Effector memory CD8-positive, alpha-beta T cell (primary cell): ENCODE results near the gene ZNF484.
"Not testable (repeated sequence)": the region's sequence is repeated elsewhere in the genome, so short reads cannot be mapped to it uniquely, and the experiment has no call there.

Source experiments
- ATAC-seq: fragments of 150-1000 bp; cut with Tn5 transposase; replicated peaks from 2 replicates; pipeline ENCODE4 v1.10.0; 2021; ENCODE audit warnings: mild to moderate bottlenecking, moderate library complexity
- DNase-seq, 3 experiments: peaks; one replicate each; pipeline ENCODE4 v3.0.0; 2021
- H3K27ac Mint-ChIP-seq, 2 donors: one replicate each; pipeline ENCODE4 v1.8.0; 2022; ENCODE audit warnings: mild to moderate bottlenecking in 2 of 2, mixed read lengths in 2 of 2, moderate library complexity in 2 of 2
- H3K27me3 Mint-ChIP-seq, 2 donors: one replicate each; pipeline ENCODE4 v1.8.0; 2022; ENCODE audit warnings: mixed read lengths in 2 of 2
- H3K36me3 Mint-ChIP-seq: one replicate; pipeline ENCODE4 v1.8.0; 2022; ENCODE audit warnings: mild to moderate bottlenecking, moderate library complexity, mixed read lengths; ENCODE audit not compliant: insufficient read depth
- H3K4me1 Mint-ChIP-seq, 2 donors: one replicate each; pipeline ENCODE4 v1.8.0; 2022; ENCODE audit warnings: low read depth in 2 of 2, mixed read lengths in 2 of 2
- H3K4me3 Mint-ChIP-seq, 2 donors: one replicate each; pipeline ENCODE4 v1.8.0; 2022; ENCODE audit warnings: mild to moderate bottlenecking in 2 of 2, mixed read lengths in 2 of 2, moderate library complexity in 2 of 2
- H3K9me3 Mint-ChIP-seq, 2 donors: one replicate each; pipeline ENCODE4 v1.8.0; 2022; ENCODE audit warnings: mixed read lengths in 2 of 2

Gene ZNF484

GRCh38 chr9:92837191-92837590 lies 40.6 kb downstream of the ZNF484 start:
- Mint-ChIP-seq H3K27me3 (no peaks in the 10 kb centered on the region), H3K36me3 (peaks cover 5% of the 10 kb centered on the region), H3K4me3 (no peak overlapping the region), H3K9me3 (peaks cover 2 to 8% of the 10 kb centered on the region in 2 donors), H3K27ac (no peak overlapping the region), H3K4me1 (no peaks in the 10 kb centered on the region)
- ATAC-seq, result no peak
- no peak for DNase-seq

GRCh38 chr9:92829420-92829819 lies 48.4 kb downstream of the ZNF484 start:
- DNase-seq, result no peak
- H3K27ac Mint-ChIP-seq, result no peak overlapping the region
- no peaks in the 10 kb centered on the region for H3K36me3 Mint-ChIP-seq
- no peak overlapping the region for H3K4me3 Mint-ChIP-seq
- H3K9me3 Mint-ChIP-seq, result no peaks in the 10 kb centered on the region
- H3K4me1 Mint-ChIP-seq, result peaks cover 0 to 5% of the 10 kb centered on the region in 2 donors
- no peak for ATAC-seq
- H3K27me3 Mint-ChIP-seq, result peaks cover 0 to 25% of the 10 kb centered on the region in 2 donors

GRCh38 chr9:92825065-92825464 lies 52.8 kb downstream of the ZNF484 start:
- Mint-ChIP-seq H3K27me3 (peaks cover 0 to 39% of the 10 kb centered on the region in 2 donors), H3K27ac (peak overlapping the region in 1 of 2 donors; percentile 4)
- not testable (repeated sequence) for H3K4me1 Mint-ChIP-seq, DNase-seq, H3K9me3 Mint-ChIP-seq, H3K36me3 Mint-ChIP-seq, ATAC-seq, H3K4me3 Mint-ChIP-seq

- peaks cover 0 to under 1% of the 10 kb centered on the region in 2 donors for H3K4me1 Mint-ChIP-seq
- H3K9me3 Mint-ChIP-seq, result no peaks in the 10 kb centered on the region
- H3K27ac Mint-ChIP-seq, result no peak overlapping the region
- H3K27me3 Mint-ChIP-seq, result peaks cover 9 to 46% of the 10 kb centered on the region in 2 donors
- no peaks in the 10 kb centered on the region for H3K36me3 Mint-ChIP-seq
- DNase-seq (no peak), ATAC-seq (no peak)
- no peak overlapping the region for H3K4me3 Mint-ChIP-seq
Observed at GRCh38 chr9:92820964-92821363, 56.9 kb downstream of the ZNF484 start.

GRCh38 chr9:92819898-92820297 lies 57.9 kb downstream of the ZNF484 start:
- not testable (repeated sequence) for H3K4me1 Mint-ChIP-seq, DNase-seq, ATAC-seq, H3K4me3 Mint-ChIP-seq, H3K9me3 Mint-ChIP-seq, H3K27ac Mint-ChIP-seq, H3K36me3 Mint-ChIP-seq
- peaks cover 12 to 40% of the 10 kb centered on the region in 2 donors for H3K27me3 Mint-ChIP-seq

- peaks cover 56 to 66% of the 10 kb centered on the region in 2 donors for H3K27me3 Mint-ChIP-seq
- H3K4me1 Mint-ChIP-seq, H3K27ac Mint-ChIP-seq, DNase-seq, H3K36me3 Mint-ChIP-seq, H3K9me3 Mint-ChIP-seq, ATAC-seq: not testable (repeated sequence)
- peak overlapping the region; percentile 84 to 86 for H3K4me3 Mint-ChIP-seq
Observed at GRCh38 chr9:92809629-92810326, 68.1 kb downstream of the ZNF484 start.

GRCh38 chr9:92808726-92809451 lies 68.9 kb downstream of the ZNF484 start:
- H3K27ac Mint-ChIP-seq, result no peak overlapping the region
- DNase-seq (peak; percentile 22 to 34 (median 28)), ATAC-seq (peak; percentile 61)
- H3K4me3 Mint-ChIP-seq, result peak overlapping the region; percentile 84 to 86
- peaks cover 3% of the 10 kb centered on the region for H3K36me3 Mint-ChIP-seq
- peaks cover 6 to 7% of the 10 kb centered on the region in 2 donors for H3K4me1 Mint-ChIP-seq
- H3K9me3 Mint-ChIP-seq, result no peaks in the 10 kb centered on the region
- H3K27me3 Mint-ChIP-seq, result peaks cover 47 to 57% of the 10 kb centered on the region in 2 donors

- peaks cover 3% of the 10 kb centered on the region for H3K36me3 Mint-ChIP-seq
- peak; percentile 45 for ATAC-seq
Observed at GRCh38 chr9:92807757-92808725, 69.8 kb downstream of the ZNF484 start.

GRCh38 chr9:92807031-92807756 lies 70.6 kb downstream of the ZNF484 start:
- Mint-ChIP-seq H3K27ac (no peak overlapping the region), H3K4me3 (peak overlapping the region; percentile 44 to 59), H3K9me3 (no peaks in the 10 kb centered on the region), H3K4me1 (peaks cover 6 to 7% of the 10 kb centered on the region in 2 donors), H3K36me3 (peaks cover 3% of the 10 kb centered on the region), H3K27me3 (peaks cover 36 to 46% of the 10 kb centered on the region in 2 donors)
- ATAC-seq, result peak; percentile 2
- no peak for DNase-seq

More at GRCh38 chr9:92807757-92808725, 69.8 kb downstream of the ZNF484 start:
- peak in 2 of 3 experiments; percentile 11 to 21 for DNase-seq
- peak overlapping the region; percentile 84 to 86 for H3K4me3 Mint-ChIP-seq
- peaks cover 6 to 7% of the 10 kb centered on the region in 2 donors for H3K4me1 Mint-ChIP-seq
- no peak overlapping the region for H3K27ac Mint-ChIP-seq
- peaks cover 38 to 49% of the 10 kb centered on the region in 2 donors for H3K27me3 Mint-ChIP-seq
- no peaks in the 10 kb centered on the region for H3K9me3 Mint-ChIP-seq

GRCh38 chr9:92804727-92805126 lies 73.1 kb downstream of the ZNF484 start:
- H3K4me1 Mint-ChIP-seq, result peaks cover 6 to 7% of the 10 kb centered on the region in 2 donors
- peaks cover 3% of the 10 kb centered on the region for H3K36me3 Mint-ChIP-seq
- H3K9me3 Mint-ChIP-seq, result no peaks in the 10 kb centered on the region
- no peak overlapping the region for H3K4me3 Mint-ChIP-seq
- DNase-seq (no peak), ATAC-seq (no peak)
- no peak overlapping the region for H3K27ac Mint-ChIP-seq
- peaks cover 21 to 22% of the 10 kb centered on the region in 2 donors for H3K27me3 Mint-ChIP-seq

GRCh38 chr9:92798358-92798757 lies 79.5 kb downstream of the ZNF484 start:
- ATAC-seq, result no peak
- H3K27me3 Mint-ChIP-seq, result peaks cover 32 to 52% of the 10 kb centered on the region in 2 donors
- no peak overlapping the region for H3K4me3 Mint-ChIP-seq
- H3K27ac Mint-ChIP-seq, result no peak overlapping the region
- H3K36me3 Mint-ChIP-seq, result no peaks in the 10 kb centered on the region
- H3K9me3 Mint-ChIP-seq, result no peaks in the 10 kb centered on the region
- DNase-seq, result no peak
- H3K4me1 Mint-ChIP-seq, result no peaks in the 10 kb centered on the region

- H3K27ac Mint-ChIP-seq, H3K4me1 Mint-ChIP-seq, H3K9me3 Mint-ChIP-seq, ATAC-seq, H3K4me3 Mint-ChIP-seq, H3K36me3 Mint-ChIP-seq, DNase-seq: not testable (repeated sequence)
- peaks cover 32 to 57% of the 10 kb centered on the region in 2 donors for H3K27me3 Mint-ChIP-seq
Observed at GRCh38 chr9:92796337-92796804, 81.5 kb downstream of the ZNF484 start.
